Spleen (tissue), 11 donors: Measurements from ENCODE around the gene ELAPOR1. TPM values are rescaled to one million over a fixed set of nuclear protein-coding genes. Genes with fewer than 3 reads are reported as not detected.

Source experiments
- DNase-seq: peaks from one replicate; pipeline ENCODE4 v3.0.0-alpha.2; 2020
- H3K27ac ChIP-seq, 8 donors: fragments of 200-600 bp; sonication (generic) in 7 of 8; 1 replicate in 4 of 8; 2 replicates in 4 of 8; pipeline versions ENCODE4 v1.5.0 to v1.8.0; 2016 to 2021; ENCODE audit warnings: inconsistent platforms in 4 of 8, mild to moderate bottlenecking in 4 of 8, moderate library complexity in 1 of 8
- H3K27me3 ChIP-seq, 7 donors: fragments of 200-600 bp; sonication (generic) in 6 of 7; replicated peaks in 1 of 7; 1 replicate in 4 of 7; 2 replicates in 3 of 7; pipeline versions ENCODE4 v1.5.0 to v1.8.0; 2016 to 2021; ENCODE audit warnings: inconsistent platforms in 3 of 7, mild to moderate bottlenecking in 1 of 7
- H3K36me3 ChIP-seq, 6 donors: fragments of 200-600 bp; sonication (generic) in 5 of 6; 1 replicate in 4 of 6; 2 replicates in 2 of 6; pipeline versions ENCODE4 v1.5.0 to v1.8.0; 2016 to 2021; ENCODE audit warnings: inconsistent platforms in 2 of 6
- H3K4me1 ChIP-seq, 6 donors: fragments of 200-600 bp; sonication (generic) in 5 of 6; 1 replicate in 3 of 6; 2 replicates in 3 of 6; pipeline versions ENCODE4 v1.5.0 to v1.8.0; 2016 to 2021; ENCODE audit warnings: inconsistent platforms in 3 of 6
- H3K4me3 ChIP-seq, 8 donors: fragments of 200-600 bp; sonication (generic) in 7 of 8; 1 replicate in 4 of 8; 2 replicates in 4 of 8; pipeline versions ENCODE4 v1.5.0 to v1.8.0; 2016 to 2021; ENCODE audit warnings: inconsistent platforms in 4 of 8, mild to moderate bottlenecking in 4 of 8, moderate library complexity in 2 of 8
- H3K9me3 ChIP-seq, 8 donors: fragments of 200-600 bp; sonication (generic) in 7 of 8; 1 replicate in 4 of 8; 2 replicates in 4 of 8; pipeline versions ENCODE4 v1.5.0 to v1.8.0; 2016 to 2021; ENCODE audit warnings: inconsistent platforms in 4 of 8
- CTCF ChIP-seq, 11 experiments: fragments of 200-600 bp in 7 of 11; fragments of 450-650 bp in 4 of 11; sonication (generic) in 4 of 11; IDR thresholded peaks in 8 of 11; conservative IDR thresholded peaks in 3 of 11; 1 replicate in 7 of 11; 2 replicates in 4 of 11; pipeline versions ENCODE4 v1.4.0 to v1.8.0; 2016 to 2021; ENCODE audit warnings: antibody characterized with exemption in 11 of 11, inconsistent platforms in 4 of 11, mild to moderate bottlenecking in 1 of 11
- POLR2A ChIP-seq, 3 donors: fragments of 450-650 bp; IDR thresholded peaks; one replicate each; pipeline ENCODE4 v1.5.1; 2017; ENCODE audit warnings: antibody characterized with exemption in 3 of 3, mild to moderate bottlenecking in 1 of 3
- POLR2AphosphoS5 ChIP-seq, 3 donors: sonication (generic); formaldehyde crosslinking; IDR thresholded peaks; one replicate each; pipeline ENCODE4 v1.5.1; 2017; ENCODE audit warnings: antibody characterized with exemption in 3 of 3
- WGBS, 5 donors: extraction: QIAGEN DNeasy Blood & Tissue Kit in 3 of 5; methylation state at CpG; one replicate each; pipeline versions ENCODE4 v1.1.5 to v1.1.7; 2013 to 2018; 5-methylcytosine and 5-hydroxymethylcytosine counted together
- intact Hi-C: fragments of 100-400 bp; cut with DNase I; formaldehyde crosslinking; loops from one replicate; pipeline ENCODE4 v1.15.0; 2023; ENCODE audit warnings: low total_unique reads
- polyA plus RNA-seq, 3 donors: library from polyadenylated mRNA; stranded (reverse); fragments of 200-250 nt; gene quantifications; one replicate each; pipeline ENCODE4 v1.2.1, GENCODE V29; 2013
- total RNA-seq, 7 donors: library from RNA; depleted of rRNA in 3 of 7; stranded (reverse); fragments of >200 nt in 3 of 7; fragmentation: NEBNext Ultra II Directional in 4 of 7; extraction: Animal tissue kit (Norgen Biotek cat#: 25700) in 4 of 7; gene quantifications; one replicate each; pipeline versions ENCODE4 v1.1.0 to v1.2.1, GENCODE V29; 2016 to 2021
- donor health status: healthy with polysubstance abuse.
- donor health status: DM: no; HTN: no; CAD: no; lungs with moderate emphysema.
- donor health status: DM: no; HTN: no; CAD: no.
- donor health status: Bipolar disorder and iron deficiency.
- donor health status: healthy.
- donor health status: DM: no; HTN: no; CAD: no.
- donor health status: DM: yes; HTN: yes; CAD: no.

ELAPOR1 gene
- total and polyA plus RNA-seq, 10 donors: 0.26 to 10.3 (median 2.5) TPM

GRCh38 chr1:109089242-109090015 lies 24.5 kb upstream of the ELAPOR1 start:
- Histone ChIP-seq H3K27me3 (no peaks in the 10 kb centered on the region), H3K27ac (peak overlapping the region in 6 of 8 donors; percentile 94 to 99 (median 98)), H3K4me1 (peaks cover 11 to 54% (median 34%) of the 10 kb centered on the region in 6 donors), H3K9me3 (peaks cover 0 to 8% (median 0%) of the 10 kb centered on the region in 8 donors), H3K4me3 (peak overlapping the region in 7 of 8 donors; percentile 59 to 86 (median 67)), H3K36me3 (peaks cover 2 to 21% (median 13%) of the 10 kb centered on the region in 6 donors)
- DNase-seq: no peak
- WGBS, 5 donors: 63 to 89% (median 79%) methylated on average over 31 of the region's 31 CpGs
- intact Hi-C loops: no loop called here
- no peak for TF ChIP-seq POLR2AphosphoS5 (IDR thresholded peaks at IDR 0.05)
- TF ChIP-seq CTCF (IDR thresholded peaks at IDR 0.05 in 8 of 11, conservative IDR thresholded peaks at IDR 0.05 in 3 of 11): peak in 7 of 11 experiments; percentile 16 to 57 (median 35)
- TF ChIP-seq POLR2A (IDR thresholded peaks at IDR 0.05): no peak

GRCh38 chr1:109090196-109091077 lies 23.5 kb upstream of the ELAPOR1 start, which contains the start of gene TMEM167B:
TMEM167B (plus strand) TSS chr1:109090764; CDS start chr1:109090873, 109 bp downstream.
- peaks cover 11 to 64% (median 38%) of the 10 kb centered on the region in 6 donors for H3K4me1 ChIP-seq
- intact Hi-C loops: no loop called here
- 3 to 8% (median 3%) methylated on average over 35 to 67 of the region's 67 CpGs for WGBS, 5 donors

DNA sequence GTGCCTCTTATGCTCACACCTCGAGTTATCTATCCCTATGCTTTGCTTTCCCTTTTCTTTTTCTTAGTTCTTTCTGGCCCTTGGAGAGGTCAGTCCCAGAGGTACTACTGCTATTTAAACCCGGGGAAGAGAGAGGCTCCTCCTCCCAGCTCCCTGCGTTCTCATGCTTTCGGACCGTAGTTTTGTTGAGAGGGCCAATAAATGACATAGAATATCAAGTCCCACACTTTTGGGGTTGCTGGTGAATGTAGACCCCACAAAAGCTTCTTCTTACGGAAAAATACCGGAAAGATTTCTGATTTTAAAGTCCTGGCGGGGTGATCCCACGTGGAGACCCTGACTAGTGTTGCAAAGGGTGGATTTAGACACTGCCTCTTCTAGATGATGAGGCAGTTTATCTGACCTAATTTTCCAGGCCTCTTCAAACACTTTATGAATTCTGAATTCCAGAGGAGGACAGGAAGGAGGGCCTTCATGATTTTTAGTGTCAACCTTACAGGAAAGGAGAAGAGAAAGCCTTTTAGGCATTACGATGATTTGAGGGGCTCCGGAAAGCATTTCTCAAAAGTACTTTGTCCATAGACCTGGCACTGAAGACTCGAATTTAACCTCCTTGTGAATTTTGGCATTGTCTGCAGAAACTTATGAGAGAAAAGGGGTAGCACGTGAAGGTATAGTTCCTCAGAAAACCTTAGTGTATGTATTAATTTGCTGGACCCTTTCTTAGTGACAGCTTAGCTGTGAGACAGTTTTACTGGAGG lies 22.7 kb upstream of the ELAPOR1 start:
- peaks cover 11 to 64% (median 40%) of the 10 kb centered on the region in 6 donors for H3K4me1 ChIP-seq

More at GRCh38 chr1:109090196-109091077, 23.5 kb upstream of the ELAPOR1 start, which contains the start of gene TMEM167B:
- Histone ChIP-seq H3K36me3 (peaks cover 2 to 31% (median 22%) of the 10 kb centered on the region in 6 donors), H3K27ac (peak within 1 kb of the TSS; percentile 93 to 99 (median 98)), H3K9me3 (peaks cover 0 to 8% (median 0%) of the 10 kb centered on the region in 8 donors), H3K27me3 (no peaks in the 10 kb centered on the region), H3K4me3 (peak within 1 kb of the TSS; percentile 59 to 86 (median 66))
- peak; percentile 98 for DNase-seq
- peak; percentile 93 to 96 (median 95) for TF ChIP-seq POLR2AphosphoS5 (IDR thresholded peaks at IDR 0.05)
- peak; percentile 22 to 61 (median 51) for TF ChIP-seq POLR2A (IDR thresholded peaks at IDR 0.05)
- TF ChIP-seq CTCF (IDR thresholded peaks at IDR 0.05 in 8 of 11, conservative IDR thresholded peaks at IDR 0.05 in 3 of 11): peak in 2 of 11 experiments; percentile 5 to 9

More for the DNA sequence above, 22.7 kb upstream of the ELAPOR1 start:
- Histone ChIP-seq H3K36me3 (peaks cover 2 to 39% (median 26%) of the 10 kb centered on the region in 6 donors), H3K27me3 (no peaks in the 10 kb centered on the region), H3K4me3 (peak overlapping the region; percentile 59 to 86 (median 66)), H3K9me3 (peaks cover 0 to 8% (median 0%) of the 10 kb centered on the region in 8 donors), H3K27ac (peak overlapping the region; percentile 93 to 99 (median 98))
- 1 to 4% (median 2%) methylated on average over 13 of the region's 13 CpGs for WGBS, 5 donors
- no peak for DNase-seq
- no peak for TF ChIP-seq POLR2AphosphoS5 (IDR thresholded peaks at IDR 0.05)
- no peak for TF ChIP-seq CTCF (IDR thresholded peaks at IDR 0.05 in 8 of 11, conservative IDR thresholded peaks at IDR 0.05 in 3 of 11)
- TF ChIP-seq POLR2A (IDR thresholded peaks at IDR 0.05): no peak
- intact Hi-C loops: no loop called here
